Ishikawa (cell line): Measurements from ENCODE around the gene MCM8.

Experiments
- CEBPB ChIP-seq: IDR thresholded peaks from 2 replicates; pipeline ENCODE4 v1.6.1; 2012
- EGR1 ChIP-seq: IDR thresholded peaks from 2 replicates; pipeline ENCODE4 v1.6.1; 2012
- FOXM1 ChIP-seq: IDR thresholded peaks from 2 replicates; pipeline ENCODE4 v1.6.1; 2012; ENCODE audit warnings: low read depth, borderline replicate concordance
- RAD21 ChIP-seq: IDR thresholded peaks from 2 replicates; pipeline ENCODE4 v1.6.1; 2012; ENCODE audit warnings: low read depth
- TAF1 ChIP-seq: IDR thresholded peaks from 2 replicates; pipeline ENCODE4 v1.6.1; 2012; ENCODE audit warnings: low read depth, mild to moderate bottlenecking
- TCF12 ChIP-seq: IDR thresholded peaks from 2 replicates; pipeline ENCODE4 v1.6.1; 2012; ENCODE audit warnings: low read depth
- ZBTB7A ChIP-seq: IDR thresholded peaks from 2 replicates; pipeline ENCODE4 v1.6.1; 2012; ENCODE audit warnings: low read depth

DNA sequence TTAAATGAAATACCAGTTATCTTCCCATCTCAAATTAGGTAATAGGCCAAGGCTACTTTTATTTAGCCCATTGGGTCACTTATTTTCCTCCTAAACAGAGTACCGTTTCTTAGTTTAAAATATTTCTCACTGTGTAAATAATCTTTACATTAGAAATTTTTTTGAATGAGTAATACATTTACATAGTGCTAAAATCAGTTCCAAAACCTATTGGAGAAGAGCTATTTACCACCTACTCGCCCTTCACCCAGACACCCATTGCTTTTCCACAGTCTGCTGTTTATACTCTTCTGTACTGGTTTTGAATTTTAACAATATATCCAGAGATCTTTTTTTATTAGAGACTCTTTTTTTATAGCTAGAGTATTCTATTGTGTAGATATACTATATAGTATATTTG, 36.9 kb downstream of the MCM8 start:
- TF ChIP-seq TAF1 = no peak
- no peak for TF ChIP-seq RAD21
- TF ChIP-seq TCF12 = no peak
- TF ChIP-seq ZBTB7A = no peak
- no peak for TF ChIP-seq EGR1
- TF ChIP-seq CEBPB = no peak
- no peak for TF ChIP-seq FOXM1
